Measurements from ENCODE around the gene KIF21A.

DNA sequence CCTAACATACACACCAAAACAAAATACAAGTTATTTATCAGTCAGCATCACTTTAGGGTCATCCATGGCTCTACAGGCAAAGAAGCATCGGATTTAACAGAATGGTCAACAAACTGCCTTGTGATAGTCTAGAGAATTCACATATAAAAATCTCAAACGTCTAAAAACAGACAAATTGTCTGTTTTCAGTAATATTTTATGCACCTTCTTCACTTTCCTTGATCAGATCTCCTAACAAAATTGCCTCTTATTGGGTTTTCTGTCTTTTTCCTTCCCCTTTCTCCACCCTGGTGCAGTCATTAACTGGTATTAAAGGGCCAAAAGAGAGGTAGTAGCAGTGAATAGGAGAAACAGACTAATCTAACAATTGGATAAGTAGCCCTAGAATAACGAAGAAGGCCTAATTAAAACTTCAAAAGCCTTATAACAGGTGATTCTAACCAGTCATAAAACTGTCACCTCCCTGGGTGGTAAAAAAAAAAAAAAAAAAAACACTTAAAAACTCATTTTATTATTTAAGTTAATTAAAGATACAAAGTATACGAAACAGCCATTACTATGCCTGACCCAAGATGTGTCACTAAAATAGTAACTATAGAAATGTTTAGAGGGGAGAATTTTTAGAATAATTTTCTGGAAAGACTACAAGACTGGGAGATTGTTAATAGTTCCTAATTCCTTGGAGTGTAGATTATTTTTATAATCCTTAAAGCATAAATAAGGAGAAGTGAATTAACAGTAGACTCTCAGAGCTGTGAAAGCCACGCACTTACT is 1.5 kb downstream of the KIF21A start:
- TF ChIP-seq, protein P1, sequence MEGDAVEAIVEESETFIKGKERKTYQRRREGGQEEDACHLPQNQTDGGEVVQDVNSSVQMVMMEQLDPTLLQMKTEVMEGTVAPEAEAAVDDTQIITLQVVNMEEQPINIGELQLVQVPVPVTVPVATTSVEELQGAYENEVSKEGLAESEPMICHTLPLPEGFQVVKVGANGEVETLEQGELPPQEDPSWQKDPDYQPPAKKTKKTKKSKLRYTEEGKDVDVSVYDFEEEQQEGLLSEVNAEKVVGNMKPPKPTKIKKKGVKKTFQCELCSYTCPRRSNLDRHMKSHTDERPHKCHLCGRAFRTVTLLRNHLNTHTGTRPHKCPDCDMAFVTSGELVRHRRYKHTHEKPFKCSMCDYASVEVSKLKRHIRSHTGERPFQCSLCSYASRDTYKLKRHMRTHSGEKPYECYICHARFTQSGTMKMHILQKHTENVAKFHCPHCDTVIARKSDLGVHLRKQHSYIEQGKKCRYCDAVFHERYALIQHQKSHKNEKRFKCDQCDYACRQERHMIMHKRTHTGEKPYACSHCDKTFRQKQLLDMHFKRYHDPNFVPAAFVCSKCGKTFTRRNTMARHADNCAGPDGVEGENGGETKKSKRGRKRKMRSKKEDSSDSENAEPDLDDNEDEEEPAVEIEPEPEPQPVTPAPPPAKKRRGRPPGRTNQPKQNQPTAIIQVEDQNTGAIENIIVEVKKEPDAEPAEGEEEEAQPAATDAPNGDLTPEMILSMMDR (IDR thresholded peaks at IDR 0.05), result no peak
- no peak for TF ChIP-seq ZFX (IDR thresholded peaks at IDR 0.05; ENCODE audit: borderline replicate concordance)

All from 22Rv1 (cell line).